PC-3 (cell line): Measurements from ENCODE around the gene TP53I13.

ENCODE experiments used
- EZH2 ChIP-seq: fragments of 300-600 bp; sonication (generic); IDR thresholded peaks from one replicate; pipeline ENCODE4 v1.6.1; 2017; ENCODE audit warnings: antibody characterized with exemption, mild to moderate bottlenecking, low read length; ENCODE audit not compliant: unreplicated experiment
- EZH2phosphoT487 ChIP-seq: fragments of 300-600 bp; sonication (generic); IDR thresholded peaks from 2 replicates; pipeline ENCODE4 v1.6.1; 2018; ENCODE audit warnings: mild to moderate bottlenecking, antibody characterized with exemption, low read length, borderline replicate concordance
- TF ChIP-seq, protein P1 (sequence below): fragments of 300-600 bp; sonication (generic); conservative IDR thresholded peaks from 2 replicates; pipeline ENCODE4 v1.5.1; 2017; ENCODE audit warnings: antibody characterized with exemption, low read depth, mild to moderate bottlenecking, low read length

DNA sequence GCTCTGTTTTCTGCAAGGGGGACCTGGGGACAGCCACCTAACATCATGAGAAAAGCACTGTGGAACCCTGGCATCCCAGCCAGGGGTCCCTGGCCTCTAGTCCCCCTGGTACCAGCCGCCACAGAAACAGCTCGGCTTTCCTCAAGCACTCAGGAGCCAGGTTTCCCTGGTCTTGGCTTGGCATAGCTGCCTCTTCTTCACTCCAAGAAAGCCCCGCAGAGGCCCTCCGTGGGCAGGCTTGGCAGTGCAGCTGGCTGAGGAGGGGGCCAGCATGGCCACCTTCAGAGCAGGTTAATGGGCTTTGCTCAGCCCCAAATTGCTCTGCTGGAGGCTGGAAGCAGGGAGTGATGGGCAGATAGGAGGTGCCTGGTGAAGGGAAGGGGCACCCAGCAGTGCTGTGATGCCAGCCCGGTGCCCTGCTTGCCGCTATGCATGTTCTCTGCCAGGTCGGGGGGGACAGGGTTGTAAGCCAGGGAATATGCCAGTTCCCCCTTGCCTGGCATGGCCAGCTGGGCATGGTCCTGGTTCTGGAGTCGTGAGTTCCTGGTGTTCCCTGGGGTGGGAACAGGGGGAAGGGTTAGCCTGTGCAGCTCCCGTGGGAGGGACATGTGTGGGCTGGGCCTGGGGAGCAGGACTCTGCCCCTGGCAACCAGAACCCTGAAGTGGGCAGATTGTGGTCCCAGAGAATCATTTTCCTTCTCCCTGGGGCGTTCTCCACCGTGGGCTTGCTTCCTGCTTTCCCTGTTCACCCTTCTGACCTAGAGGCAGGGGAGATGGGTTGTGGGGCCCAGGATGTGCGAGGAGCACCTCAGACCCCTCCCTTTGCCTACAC lies 27.7 kb downstream of the TP53I13 start:
- TF ChIP-seq, protein P1, sequence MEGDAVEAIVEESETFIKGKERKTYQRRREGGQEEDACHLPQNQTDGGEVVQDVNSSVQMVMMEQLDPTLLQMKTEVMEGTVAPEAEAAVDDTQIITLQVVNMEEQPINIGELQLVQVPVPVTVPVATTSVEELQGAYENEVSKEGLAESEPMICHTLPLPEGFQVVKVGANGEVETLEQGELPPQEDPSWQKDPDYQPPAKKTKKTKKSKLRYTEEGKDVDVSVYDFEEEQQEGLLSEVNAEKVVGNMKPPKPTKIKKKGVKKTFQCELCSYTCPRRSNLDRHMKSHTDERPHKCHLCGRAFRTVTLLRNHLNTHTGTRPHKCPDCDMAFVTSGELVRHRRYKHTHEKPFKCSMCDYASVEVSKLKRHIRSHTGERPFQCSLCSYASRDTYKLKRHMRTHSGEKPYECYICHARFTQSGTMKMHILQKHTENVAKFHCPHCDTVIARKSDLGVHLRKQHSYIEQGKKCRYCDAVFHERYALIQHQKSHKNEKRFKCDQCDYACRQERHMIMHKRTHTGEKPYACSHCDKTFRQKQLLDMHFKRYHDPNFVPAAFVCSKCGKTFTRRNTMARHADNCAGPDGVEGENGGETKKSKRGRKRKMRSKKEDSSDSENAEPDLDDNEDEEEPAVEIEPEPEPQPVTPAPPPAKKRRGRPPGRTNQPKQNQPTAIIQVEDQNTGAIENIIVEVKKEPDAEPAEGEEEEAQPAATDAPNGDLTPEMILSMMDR, result no peak
- TF ChIP-seq EZH2phosphoT487, result no peak
- TF ChIP-seq EZH2, result no peak
